GM19452 (cell line): ENCODE measurements around the gene CACNA1H.

Experiments
- ATAC-seq: cut with Tn5 transposase; IDR thresholded peaks from one replicate; pipeline ENCODE4 v1.9.1; 2021; ENCODE audit not compliant: unreplicated experiment

Gene CACNA1H

GRCh38 chr16:1121601-1122397, 31.1 kb upstream of the CACNA1H start:
- ATAC-seq = no peak

DNA sequence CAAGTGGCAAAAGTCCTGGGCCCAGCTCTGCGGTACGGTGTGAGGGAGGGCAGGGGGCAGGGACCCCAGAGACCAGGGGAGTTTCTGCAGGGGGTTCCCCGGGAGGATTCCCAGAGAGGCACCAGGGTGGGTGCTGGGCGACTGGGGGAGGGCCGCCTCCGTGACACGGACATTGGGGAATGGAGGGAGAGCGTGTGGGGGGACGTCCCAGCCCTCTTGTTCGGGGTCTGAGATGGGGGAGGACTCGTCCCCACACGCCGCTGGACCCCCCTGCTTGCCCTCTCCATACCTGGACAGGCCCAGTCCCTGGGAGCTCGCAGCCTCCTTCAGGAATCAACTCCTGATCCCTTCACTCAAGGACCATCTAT, 30.5 kb upstream of the CACNA1H start:
- no peak for ATAC-seq

DNA sequence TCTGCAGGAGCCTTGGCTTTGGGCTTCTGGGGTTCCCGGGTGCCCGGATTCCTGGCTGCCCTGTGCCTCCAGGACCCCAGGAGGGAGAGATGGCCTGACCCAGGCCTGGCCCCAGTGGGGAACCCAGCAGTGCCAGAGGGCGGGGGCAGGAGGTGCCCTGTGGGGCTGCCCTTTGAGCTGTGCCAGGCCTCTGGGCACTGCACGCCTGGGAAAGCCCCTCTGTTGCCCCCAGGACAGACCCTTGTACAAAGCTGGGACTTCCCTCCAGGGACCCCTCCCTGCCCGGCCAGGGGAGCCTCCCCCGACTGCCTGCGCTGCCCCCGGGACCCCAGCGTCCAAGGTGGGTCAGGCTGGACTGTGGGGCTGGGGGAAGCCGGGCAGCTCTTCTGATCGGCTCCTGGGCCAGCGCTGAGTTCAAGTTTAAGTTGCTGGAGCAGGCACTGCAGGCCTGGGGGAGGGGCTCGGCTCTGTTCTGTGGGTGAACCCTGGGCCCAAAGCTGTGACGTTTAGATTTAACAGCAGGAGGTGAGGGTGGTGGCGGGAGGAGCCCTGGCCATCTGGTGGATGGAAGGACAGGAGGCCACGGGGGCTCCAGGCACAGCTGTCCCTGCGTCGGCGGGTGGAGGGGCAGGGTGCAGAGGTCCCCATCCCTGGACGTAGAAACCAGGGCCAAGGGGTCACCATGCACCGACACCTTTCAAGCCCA, 29.2 kb upstream of the CACNA1H start:
- ATAC-seq = no peak

- no peak for ATAC-seq
Observed at GRCh38 chr16:1124291-1124690, 28.6 kb upstream of the CACNA1H start.

DNA sequence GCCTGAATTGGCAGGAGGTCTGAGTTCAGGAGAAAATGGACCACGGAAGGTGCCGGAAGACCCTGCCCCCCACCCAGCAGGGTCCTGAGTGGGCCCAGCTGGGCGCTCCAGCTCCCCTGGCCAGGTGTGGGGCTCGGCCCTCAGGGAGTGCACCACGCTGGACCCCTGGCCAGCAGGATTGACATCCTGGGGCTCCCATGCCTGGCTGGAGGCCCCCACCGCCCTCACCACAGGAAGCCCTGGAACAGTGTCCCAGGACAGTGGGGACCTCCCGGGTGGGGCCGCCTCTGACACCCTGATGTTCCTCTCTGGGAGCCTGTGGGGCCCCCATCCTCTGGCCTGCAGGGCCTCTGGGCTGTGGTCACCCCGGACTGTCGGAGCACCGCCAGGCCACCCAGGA, 28.1 kb upstream of the CACNA1H start:
- ATAC-seq = no peak

DNA sequence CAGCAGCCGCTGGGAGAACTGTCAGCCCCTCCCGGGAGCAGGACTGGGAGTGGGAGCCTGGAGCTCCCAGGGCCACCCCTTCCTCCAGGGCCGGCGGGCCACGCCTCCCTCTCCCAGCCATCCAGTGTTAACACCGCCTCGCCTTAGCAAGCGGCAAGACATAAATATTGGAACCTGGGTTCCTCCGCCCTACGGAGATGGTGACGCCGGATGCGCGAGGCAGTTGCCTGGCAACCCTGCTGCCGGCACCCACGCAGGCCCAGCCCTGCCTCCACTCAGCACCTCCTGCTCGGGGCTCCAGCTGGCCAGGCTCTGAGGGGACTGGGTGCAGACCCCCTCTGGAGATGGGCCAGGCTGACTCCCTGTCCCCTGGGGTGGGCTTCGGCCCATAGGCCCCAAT, 27.4 kb upstream of the CACNA1H start:
- ATAC-seq = no peak

DNA sequence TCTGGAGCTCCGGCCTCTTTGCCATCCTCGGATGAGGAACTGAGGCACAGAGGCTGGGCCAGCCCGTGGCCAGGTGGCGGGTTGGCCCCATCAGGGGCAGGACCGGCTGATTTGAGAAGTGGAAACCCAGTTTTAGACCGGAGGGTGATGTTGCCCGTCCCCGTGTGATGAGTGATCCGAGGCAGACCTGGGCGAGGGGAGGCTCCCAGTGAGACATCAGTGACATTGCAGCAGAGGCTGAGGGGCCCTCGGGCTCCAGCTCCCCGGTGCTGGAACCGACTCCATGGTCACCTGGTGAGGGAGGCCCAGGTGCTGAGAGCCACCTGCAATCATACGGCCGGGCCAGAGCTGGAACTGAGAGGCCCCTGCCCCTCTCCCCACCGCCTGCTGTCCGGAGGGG, 26.9 kb upstream of the CACNA1H start:
- no peak for ATAC-seq

GRCh38 chr16:1126586-1126985, 26.3 kb upstream of the CACNA1H start:
- ATAC-seq = no peak

- no peak for ATAC-seq
Observed at GRCh38 chr16:1127101-1127500, 25.8 kb upstream of the CACNA1H start.

DNA sequence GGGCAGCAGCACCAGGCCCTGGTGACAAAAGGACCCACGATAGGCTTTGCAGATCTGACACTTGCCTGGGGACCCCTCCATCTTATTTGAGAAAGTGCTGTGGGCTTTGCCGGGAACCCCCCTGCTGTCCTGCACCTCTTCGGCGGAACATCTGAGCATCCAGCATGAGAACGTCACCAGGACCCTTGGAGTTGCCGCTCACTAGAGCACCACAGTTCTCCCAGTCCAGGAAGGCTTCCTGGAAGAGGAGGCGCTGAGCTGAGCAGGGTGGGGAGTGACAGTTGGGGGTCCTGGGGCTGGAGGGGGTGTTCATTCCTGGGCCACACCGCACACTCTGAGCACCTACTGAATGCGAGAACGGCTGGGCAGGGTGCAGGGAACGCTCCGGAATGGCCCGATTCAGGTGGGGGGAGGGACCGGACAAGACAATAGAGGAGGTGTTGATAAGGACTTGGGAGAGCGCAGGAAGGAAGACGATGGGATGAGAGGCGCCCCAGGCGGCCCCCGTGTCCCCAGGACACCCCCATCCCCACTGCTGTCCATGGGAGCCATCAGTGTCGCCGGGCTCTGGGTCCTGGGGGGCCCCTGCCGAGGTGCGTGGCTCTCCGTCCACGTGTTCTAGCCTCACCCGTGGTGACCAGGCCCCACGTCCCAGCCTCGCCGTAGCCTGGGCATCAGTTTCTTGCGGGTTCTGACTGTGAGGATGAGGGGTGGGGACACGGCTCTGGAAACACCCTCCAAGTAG, 24.8 kb upstream of the CACNA1H start:
- no peak for ATAC-seq

GRCh38 chr16:1129106-1129960, 23.6 kb upstream of the CACNA1H start:
- ATAC-seq = no peak

GRCh38 chr16:1130382-1130781, 22.5 kb upstream of the CACNA1H start:
- ATAC-seq = no peak

DNA sequence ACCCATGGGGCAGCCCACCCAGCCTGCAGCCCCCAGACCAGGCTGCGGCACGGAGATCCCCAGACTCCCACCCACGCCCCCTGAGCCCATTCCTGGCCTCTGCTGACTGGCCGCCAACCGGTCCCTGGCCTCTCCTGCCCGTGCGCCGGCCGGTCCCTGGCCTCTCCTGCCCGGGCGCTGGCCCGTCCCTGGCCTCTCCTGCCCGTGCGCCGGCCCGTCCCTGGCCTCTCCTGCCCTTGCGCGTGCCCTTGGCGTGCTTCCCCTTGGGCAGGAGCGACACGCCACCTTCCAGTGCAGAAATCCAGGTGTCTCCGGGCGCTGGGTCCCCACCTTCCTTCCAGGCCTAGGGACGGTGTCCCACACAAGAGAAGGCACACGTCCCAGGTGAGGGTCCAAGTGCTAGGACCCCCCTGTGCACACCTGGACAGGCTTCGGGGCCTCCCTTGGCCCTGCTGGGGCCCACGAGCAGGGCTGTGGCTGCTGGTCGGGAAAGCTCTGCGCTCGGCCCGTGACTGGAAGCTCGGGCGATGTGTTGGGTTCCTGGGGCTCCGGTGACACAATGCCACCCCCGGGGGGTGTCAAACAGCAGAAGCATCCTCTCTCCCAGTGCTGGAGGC, 21.4 kb upstream of the CACNA1H start:
- no peak for ATAC-seq

GRCh38 chr16:1132431-1132830, 20.5 kb upstream of the CACNA1H start:
- ATAC-seq = no peak

- ATAC-seq = no peak
Observed at GRCh38 chr16:1133271-1133670, 19.6 kb upstream of the CACNA1H start.

DNA sequence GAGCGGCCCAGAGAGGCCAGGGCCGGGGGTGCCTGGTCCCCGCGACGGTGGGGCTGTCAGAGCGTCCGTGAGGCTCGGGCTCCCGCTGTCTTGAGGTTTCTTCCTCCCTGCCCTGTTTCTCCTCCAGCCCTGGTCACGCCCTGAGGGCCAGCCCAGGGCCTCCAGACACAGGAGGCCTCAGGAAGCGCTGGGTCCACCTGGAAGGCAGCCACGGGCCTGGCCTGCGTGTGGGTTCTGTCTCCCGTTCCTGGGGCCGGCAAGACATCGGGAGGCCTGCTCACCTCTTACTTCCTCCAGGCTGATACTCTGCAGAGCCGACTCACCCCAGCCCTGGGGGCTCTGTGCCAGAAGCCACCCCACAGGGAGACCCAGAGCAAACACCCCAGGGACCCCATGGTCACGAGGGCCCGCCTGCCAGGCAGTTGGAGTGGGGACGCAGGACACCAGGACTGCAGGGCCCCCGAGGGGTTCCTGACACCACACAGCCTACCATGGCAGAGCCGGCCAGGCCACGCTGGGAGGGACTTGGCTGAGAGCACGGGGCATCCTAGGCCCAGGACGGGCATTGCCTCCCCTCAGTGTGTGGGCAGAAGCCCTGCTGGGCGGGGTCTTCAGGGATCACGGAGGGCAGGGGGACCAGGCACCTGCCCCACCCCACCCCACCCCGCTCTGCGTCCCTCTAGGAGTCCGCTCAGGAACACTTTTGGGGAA, 18.9 kb upstream of the CACNA1H start:
- ATAC-seq = no peak

DNA sequence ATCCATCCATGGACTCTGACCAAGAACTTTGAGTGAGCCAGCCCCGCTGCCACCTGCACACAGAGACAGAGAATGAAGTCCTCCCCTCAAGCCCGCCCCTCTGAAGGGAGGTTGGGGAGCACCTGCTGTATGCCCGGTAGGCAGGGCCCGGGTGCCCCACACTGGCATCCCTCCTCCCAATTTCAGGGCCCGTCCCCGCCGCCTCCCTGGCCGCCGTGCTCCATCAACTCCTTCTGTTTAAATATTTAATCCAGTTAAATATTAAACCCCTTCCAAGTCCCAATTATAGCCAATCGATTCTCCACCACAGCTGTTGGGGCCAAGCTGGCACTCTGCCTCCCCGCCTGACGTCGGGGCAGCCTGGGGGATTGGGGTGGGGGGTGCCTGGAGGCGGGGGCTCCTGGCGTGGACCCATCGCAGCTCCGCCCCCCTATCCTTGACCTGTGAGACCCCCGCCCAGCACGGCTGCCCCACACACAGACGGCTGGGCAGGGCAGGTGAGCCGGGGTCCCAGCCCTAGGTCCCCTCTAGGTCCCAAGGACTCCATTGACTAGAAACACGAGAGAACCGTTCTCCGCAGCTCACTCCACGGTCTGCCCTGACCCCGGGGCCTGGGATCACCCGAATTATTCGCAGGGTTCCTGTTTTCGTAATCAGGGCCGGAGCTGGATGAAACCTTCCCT, 18.0 kb upstream of the CACNA1H start:
- no peak for ATAC-seq

- ATAC-seq = no peak
Observed at GRCh38 chr16:1135459-1135825, 17.5 kb upstream of the CACNA1H start.

GRCh38 chr16:1137604-1138003, 15.3 kb upstream of the CACNA1H start:
- ATAC-seq = no peak
